Measurements from ENCODE around the gene TRIML1.

- TF ChIP-seq, protein P1, sequence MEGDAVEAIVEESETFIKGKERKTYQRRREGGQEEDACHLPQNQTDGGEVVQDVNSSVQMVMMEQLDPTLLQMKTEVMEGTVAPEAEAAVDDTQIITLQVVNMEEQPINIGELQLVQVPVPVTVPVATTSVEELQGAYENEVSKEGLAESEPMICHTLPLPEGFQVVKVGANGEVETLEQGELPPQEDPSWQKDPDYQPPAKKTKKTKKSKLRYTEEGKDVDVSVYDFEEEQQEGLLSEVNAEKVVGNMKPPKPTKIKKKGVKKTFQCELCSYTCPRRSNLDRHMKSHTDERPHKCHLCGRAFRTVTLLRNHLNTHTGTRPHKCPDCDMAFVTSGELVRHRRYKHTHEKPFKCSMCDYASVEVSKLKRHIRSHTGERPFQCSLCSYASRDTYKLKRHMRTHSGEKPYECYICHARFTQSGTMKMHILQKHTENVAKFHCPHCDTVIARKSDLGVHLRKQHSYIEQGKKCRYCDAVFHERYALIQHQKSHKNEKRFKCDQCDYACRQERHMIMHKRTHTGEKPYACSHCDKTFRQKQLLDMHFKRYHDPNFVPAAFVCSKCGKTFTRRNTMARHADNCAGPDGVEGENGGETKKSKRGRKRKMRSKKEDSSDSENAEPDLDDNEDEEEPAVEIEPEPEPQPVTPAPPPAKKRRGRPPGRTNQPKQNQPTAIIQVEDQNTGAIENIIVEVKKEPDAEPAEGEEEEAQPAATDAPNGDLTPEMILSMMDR (IDR thresholded peaks at IDR 0.05), result no peak
- no peak for TF ChIP-seq POLR2A (IDR thresholded peaks at IDR 0.05)
Observed at GRCh38 chr4:188113156-188113555, 26.1 kb upstream of the TRIML1 start.

Measured in lower leg skin (tissue), 3 donors.